ENCODE results near the gene FSD1. TPM values are rescaled to one million over a fixed set of nuclear protein-coding genes. Genes with fewer than 3 reads are reported as not detected.
A peak's percentile ranks its signal among the peaks of the same experiment; 100 is the strongest.
"Not testable (repeated sequence)": the region's sequence is repeated elsewhere in the genome, so short reads cannot be mapped to it uniquely, and the experiment has no call there.

Gene FSD1
- total RNA-seq, 1 experiment from 2014 or later = not detected

- H3K27me3 ChIP-seq (ENCODE audit: low read length) = no peaks in the 10 kb centered on the region
- H3K79me2 ChIP-seq (ENCODE audit: low read length) = no peaks in the 10 kb centered on the region
- H3K4me3 ChIP-seq (ENCODE audit: low read length) = no peak overlapping the region
- H3K27ac ChIP-seq (ENCODE audit: low read length) = no peak overlapping the region
- no peak overlapping the region for H3K9ac ChIP-seq (ENCODE audit: low read length)
- DNase-seq = peak; percentile 86
- H3K9me3 ChIP-seq (ENCODE audit: low read length) = no peaks in the 10 kb centered on the region
- no peaks in the 10 kb centered on the region for H4K20me1 ChIP-seq (ENCODE audit: insufficient read depth, low read depth, low read length)
- no peak overlapping the region for H3K4me2 ChIP-seq (ENCODE audit: low read depth, low read length, poor library complexity, severe bottlenecking)
- H3K4me1 ChIP-seq (ENCODE audit: low read length) = no peaks in the 10 kb centered on the region
- H3K9me2 ChIP-seq (replicated peaks; ENCODE audit: insufficient read depth, low read length) = no peaks in the 10 kb centered on the region
- no peaks in the 10 kb centered on the region for H3K36me3 ChIP-seq (ENCODE audit: insufficient read depth, low read length)
- H2AFZ ChIP-seq (ENCODE audit: low read length) = no peak overlapping the region
Observed at GRCh38 chr19:4267101-4267900, 37.1 kb upstream of the FSD1 start.

GRCh38 chr19:4267901-4268815, 36.2 kb upstream of the FSD1 start:
- Histone ChIP-seq H4K20me1 (ENCODE audit: insufficient read depth, low read depth, low read length) (no peaks in the 10 kb centered on the region), H3K4me1 (ENCODE audit: low read length) (no peaks in the 10 kb centered on the region), H3K4me2 (ENCODE audit: low read depth, low read length, poor library complexity, severe bottlenecking) (no peak overlapping the region), H3K27ac (ENCODE audit: low read length) (no peak overlapping the region), H3K79me2 (ENCODE audit: low read length) (no peaks in the 10 kb centered on the region), H3K9ac (ENCODE audit: low read length) (no peak overlapping the region), H3K9me3 (ENCODE audit: low read length) (no peaks in the 10 kb centered on the region), H2AFZ (ENCODE audit: low read length) (no peak overlapping the region), H3K9me2 (replicated peaks; ENCODE audit: insufficient read depth, low read length) (no peaks in the 10 kb centered on the region), H3K4me3 (ENCODE audit: low read length) (no peak overlapping the region), H3K36me3 (ENCODE audit: insufficient read depth, low read length) (no peaks in the 10 kb centered on the region), H3K27me3 (ENCODE audit: low read length) (no peaks in the 10 kb centered on the region)
- DNase-seq = no peak

DNA sequence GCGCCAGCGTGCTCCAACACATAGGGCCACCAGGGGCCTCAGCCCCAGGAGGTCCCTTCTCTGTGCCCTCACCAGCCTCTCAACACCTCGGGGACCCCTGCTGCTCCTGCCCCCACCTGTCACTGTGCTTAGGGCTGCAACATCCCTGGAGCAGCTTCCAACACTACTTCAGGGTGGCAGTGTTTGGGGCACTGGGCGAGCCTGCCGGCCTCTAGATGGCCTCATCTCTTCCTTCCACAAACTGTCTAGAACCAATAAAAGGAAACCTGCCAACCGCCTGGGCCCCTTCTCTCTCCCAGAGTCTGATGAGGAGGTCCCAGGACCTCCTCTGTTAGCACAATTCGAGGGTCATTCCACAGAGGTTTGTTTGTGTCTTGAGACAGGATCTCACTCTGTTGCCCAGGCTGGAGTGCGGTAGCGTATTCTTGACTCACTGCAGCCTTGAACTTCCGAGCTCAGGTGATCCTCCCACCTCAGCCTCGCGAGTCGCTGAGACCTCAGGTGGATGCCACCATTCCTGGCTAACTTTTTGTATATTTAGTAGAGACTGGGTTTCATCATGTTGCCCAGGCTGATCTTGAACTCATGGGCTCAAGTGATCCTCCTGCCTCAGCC, 35.5 kb upstream of the FSD1 start:
- no peaks in the 10 kb centered on the region for H4K20me1 ChIP-seq (ENCODE audit: insufficient read depth, low read depth, low read length)
- no peaks in the 10 kb centered on the region for H3K36me3 ChIP-seq (ENCODE audit: insufficient read depth, low read length)
- H3K27me3 ChIP-seq (ENCODE audit: low read length) = no peaks in the 10 kb centered on the region
- H2AFZ ChIP-seq (ENCODE audit: low read length) = no peak overlapping the region
- H3K27ac ChIP-seq (ENCODE audit: low read length) = no peak overlapping the region
- peak; percentile 31 for DNase-seq
- H3K4me3 ChIP-seq (ENCODE audit: low read length) = no peak overlapping the region
- H3K4me2 ChIP-seq (ENCODE audit: low read depth, low read length, poor library complexity, severe bottlenecking) = no peak overlapping the region
- no peaks in the 10 kb centered on the region for H3K4me1 ChIP-seq (ENCODE audit: low read length)
- H3K9ac ChIP-seq (ENCODE audit: low read length) = no peak overlapping the region
- no peaks in the 10 kb centered on the region for H3K9me3 ChIP-seq (ENCODE audit: low read length)
- no peaks in the 10 kb centered on the region for H3K79me2 ChIP-seq (ENCODE audit: low read length)
- H3K9me2 ChIP-seq (replicated peaks; ENCODE audit: insufficient read depth, low read length) = no peaks in the 10 kb centered on the region

GRCh38 chr19:4272894-4273293, 31.5 kb upstream of the FSD1 start:
- Histone ChIP-seq H3K9me2 (replicated peaks; ENCODE audit: insufficient read depth, low read length) (no peaks in the 10 kb centered on the region), H3K9ac (ENCODE audit: low read length) (no peak overlapping the region), H3K9me3 (ENCODE audit: low read length) (no peaks in the 10 kb centered on the region), H3K4me3 (ENCODE audit: low read length) (no peak overlapping the region), H3K27ac (ENCODE audit: low read length) (no peak overlapping the region), H3K4me1 (ENCODE audit: low read length) (no peaks in the 10 kb centered on the region), H2AFZ (ENCODE audit: low read length) (no peak overlapping the region), H3K36me3 (ENCODE audit: insufficient read depth, low read length) (no peaks in the 10 kb centered on the region), H3K27me3 (ENCODE audit: low read length) (no peaks in the 10 kb centered on the region), H3K79me2 (ENCODE audit: low read length) (no peaks in the 10 kb centered on the region), H4K20me1 (ENCODE audit: insufficient read depth, low read depth, low read length) (no peaks in the 10 kb centered on the region), H3K4me2 (ENCODE audit: low read depth, low read length, poor library complexity, severe bottlenecking) (no peak overlapping the region)
- peak; percentile 6 for DNase-seq

GRCh38 chr19:4274321-4274686, 30.1 kb upstream of the FSD1 start:
- H3K27ac ChIP-seq (ENCODE audit: low read length); H3K36me3 ChIP-seq (ENCODE audit: insufficient read depth, low read length); DNase-seq; H3K79me2 ChIP-seq (ENCODE audit: low read length); H4K20me1 ChIP-seq (ENCODE audit: insufficient read depth, low read depth, low read length); H3K9me3 ChIP-seq (ENCODE audit: low read length); H3K9me2 ChIP-seq (replicated peaks; ENCODE audit: insufficient read depth, low read length); H3K4me3 ChIP-seq (ENCODE audit: low read length); H3K4me2 ChIP-seq (ENCODE audit: low read depth, low read length, poor library complexity, severe bottlenecking); H2AFZ ChIP-seq (ENCODE audit: low read length); H3K4me1 ChIP-seq (ENCODE audit: low read length); H3K27me3 ChIP-seq (ENCODE audit: low read length); H3K9ac ChIP-seq (ENCODE audit: low read length): not testable (repeated sequence)

DNA sequence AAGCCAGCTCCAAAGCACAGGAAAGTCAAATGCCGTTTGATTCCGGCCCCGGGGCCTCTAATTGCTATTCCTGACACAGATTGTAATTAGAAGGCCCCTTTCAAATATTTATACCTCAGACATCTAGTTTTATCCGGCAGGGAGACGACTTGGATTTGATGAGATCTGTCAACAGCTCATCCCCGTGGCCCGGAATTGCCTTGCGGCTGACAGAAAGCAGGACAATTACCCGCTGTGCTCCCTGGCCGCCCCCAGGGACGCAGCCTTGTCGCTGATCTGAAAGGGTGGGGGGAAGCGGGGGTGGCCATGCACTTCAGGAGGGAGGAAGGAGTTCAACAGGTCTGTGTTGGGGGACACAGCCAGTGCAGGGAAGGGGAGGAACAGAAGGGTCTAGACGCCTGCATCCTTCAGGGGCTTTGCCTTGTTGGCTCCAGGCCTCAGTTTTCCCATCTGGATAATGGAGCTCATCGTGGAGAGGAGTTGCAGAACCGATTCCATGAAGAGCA, 27.2 kb upstream of the FSD1 start:
- no peaks in the 10 kb centered on the region for H3K36me3 ChIP-seq (ENCODE audit: insufficient read depth, low read length)
- no peaks in the 10 kb centered on the region for H3K27me3 ChIP-seq (ENCODE audit: low read length)
- H3K9me2 ChIP-seq (replicated peaks; ENCODE audit: insufficient read depth, low read length) = no peaks in the 10 kb centered on the region
- no peaks in the 10 kb centered on the region for H3K9me3 ChIP-seq (ENCODE audit: low read length)
- H3K79me2 ChIP-seq (ENCODE audit: low read length) = no peaks in the 10 kb centered on the region
- H3K4me3 ChIP-seq (ENCODE audit: low read length) = no peak overlapping the region
- no peak overlapping the region for H3K4me2 ChIP-seq (ENCODE audit: low read depth, low read length, poor library complexity, severe bottlenecking)
- no peak overlapping the region for H2AFZ ChIP-seq (ENCODE audit: low read length)
- no peak overlapping the region for H3K27ac ChIP-seq (ENCODE audit: low read length)
- DNase-seq = peak; percentile 36
- no peak overlapping the region for H3K9ac ChIP-seq (ENCODE audit: low read length)
- no peaks in the 10 kb centered on the region for H4K20me1 ChIP-seq (ENCODE audit: insufficient read depth, low read depth, low read length)
- H3K4me1 ChIP-seq (ENCODE audit: low read length) = no peaks in the 10 kb centered on the region

- Histone ChIP-seq H3K9ac (ENCODE audit: low read length) (no peak overlapping the region), H3K4me1 (ENCODE audit: low read length) (no peaks in the 10 kb centered on the region), H2AFZ (ENCODE audit: low read length) (no peak overlapping the region), H3K4me2 (ENCODE audit: low read depth, low read length, poor library complexity, severe bottlenecking) (no peak overlapping the region), H3K79me2 (ENCODE audit: low read length) (no peaks in the 10 kb centered on the region), H3K36me3 (ENCODE audit: insufficient read depth, low read length) (no peaks in the 10 kb centered on the region), H3K27me3 (ENCODE audit: low read length) (no peaks in the 10 kb centered on the region), H3K9me3 (ENCODE audit: low read length) (no peaks in the 10 kb centered on the region), H3K9me2 (replicated peaks; ENCODE audit: insufficient read depth, low read length) (no peaks in the 10 kb centered on the region), H4K20me1 (ENCODE audit: insufficient read depth, low read depth, low read length) (no peaks in the 10 kb centered on the region), H3K27ac (ENCODE audit: low read length) (no peak overlapping the region), H3K4me3 (ENCODE audit: low read length) (no peak overlapping the region)
- DNase-seq = peak; percentile 32
Observed at GRCh38 chr19:4278010-4278409, 26.4 kb upstream of the FSD1 start.

Measured in Karpas-422 (cell line).